HepG2 (cell line): ENCODE results near the gene SAP30. TPM values are rescaled to one million over a fixed set of nuclear protein-coding genes. Genes with fewer than 3 reads are reported as not detected.

Experiments used
- ERF ChIP-seq: IDR thresholded peaks from 2 replicates; pipeline ENCODE4 v1.6.1; 2018; ENCODE audit warnings: missing biosample characterization, missing genetic modification reagents
- FOXM1 ChIP-seq: sonication (generic); formaldehyde crosslinking; IDR thresholded peaks from 2 replicates; pipeline ENCODE4 v1.5.0; 2020; ENCODE audit warnings: missing genetic modification reagents
- GFI1 ChIP-seq: sonication (generic); formaldehyde crosslinking; IDR thresholded peaks from 2 replicates; pipeline ENCODE4 v1.5.0; 2020; ENCODE audit warnings: missing genetic modification reagents, mild to moderate bottlenecking, borderline replicate concordance
- ISL2 ChIP-seq: sonication (generic); formaldehyde crosslinking; IDR thresholded peaks from 2 replicates; pipeline ENCODE4 v1.5.0; 2020; ENCODE audit warnings: missing genetic modification reagents
- MTF1 ChIP-seq: sonication (generic); formaldehyde crosslinking; IDR thresholded peaks from 2 replicates; pipeline ENCODE4 v1.5.0; 2020; ENCODE audit warnings: missing genetic modification reagents
- MTF2 ChIP-seq: sonication (generic); formaldehyde crosslinking; IDR thresholded peaks from 2 replicates; pipeline ENCODE4 v1.5.0; 2020; ENCODE audit warnings: missing genetic modification reagents, borderline replicate concordance
- PCBP1 ChIP-seq: fragments of 200-400 bp; formaldehyde crosslinking; IDR thresholded peaks from 2 replicates; pipeline ENCODE4 v1.6.1; 2017; ENCODE audit warnings: mild to moderate bottlenecking, low read depth, low read length, borderline replicate concordance
- TAF15 ChIP-seq: fragments of 200-400 bp; formaldehyde crosslinking; IDR thresholded peaks from one replicate; pipeline ENCODE4 v1.6.1; 2018; ENCODE audit warnings: mild to moderate bottlenecking, low read depth, low read length; ENCODE audit not compliant: poor library complexity, severe bottlenecking
- ZBTB20 ChIP-seq: sonication (generic); formaldehyde crosslinking; IDR thresholded peaks from 2 replicates; pipeline ENCODE4 v1.8.1; 2023; ENCODE audit warnings: missing genetic modification reagents, low read depth, mild to moderate bottlenecking, borderline replicate concordance
- ZNF17 ChIP-seq: sonication (generic); formaldehyde crosslinking; IDR thresholded peaks from 2 replicates; pipeline ENCODE4 v1.5.0; 2020; ENCODE audit warnings: mild to moderate bottlenecking, missing genetic modification reagents
- ZNF224 ChIP-seq: sonication (generic); formaldehyde crosslinking; IDR thresholded peaks from 2 replicates; pipeline ENCODE4 v1.5.0; 2020; ENCODE audit warnings: mild to moderate bottlenecking, missing genetic modification reagents
- ZNF274 ChIP-seq: sonication (generic); formaldehyde crosslinking; IDR thresholded peaks from 2 replicates; pipeline ENCODE4 v1.5.1; 2020; ENCODE audit warnings: mild to moderate bottlenecking, missing genetic modification reagents
- ZNF343 ChIP-seq: sonication (generic); formaldehyde crosslinking; IDR thresholded peaks from 2 replicates; pipeline ENCODE4 v1.4.0; 2020; ENCODE audit warnings: mild to moderate bottlenecking, missing genetic modification reagents
- ZNF543 ChIP-seq: sonication (generic); formaldehyde crosslinking; IDR thresholded peaks from 2 replicates; pipeline ENCODE4 v1.4.0; 2020; ENCODE audit warnings: mild to moderate bottlenecking, missing genetic modification reagents
- ZNF619 ChIP-seq: sonication (generic); formaldehyde crosslinking; IDR thresholded peaks from 2 replicates; pipeline ENCODE4 v1.4.0; 2020; ENCODE audit warnings: mild to moderate bottlenecking, missing genetic modification reagents
- ZNF720 ChIP-seq: sonication (generic); formaldehyde crosslinking; IDR thresholded peaks from 2 replicates; pipeline ENCODE4 v1.4.0; 2020; ENCODE audit warnings: missing genetic modification reagents
- ZNF761 ChIP-seq: sonication (generic); formaldehyde crosslinking; conservative IDR thresholded peaks from 2 replicates; pipeline ENCODE4 v1.4.0; 2020; ENCODE audit warnings: mild to moderate bottlenecking, missing genetic modification reagents
- ZSCAN25 ChIP-seq: sonication (generic); formaldehyde crosslinking; IDR thresholded peaks from 2 replicates; pipeline ENCODE4 v1.8.0; 2022; ENCODE audit warnings: mild to moderate bottlenecking, missing genetic modification reagents
- polyA plus RNA-seq, 8 experiments: library from polyadenylated mRNA; depleted of rRNA in 3 of 8; stranded (reverse) in 7 of 8; unstranded in 1 of 8; fragments of >200 nt; fragmentation: Illumina TruSeq in 4 of 8; extraction: Trizol in 4 of 8; gene quantifications; 2 replicates each; pipeline versions ENCODE4 v1.2.1 to v1.2.3, GENCODE V29; 2011 to 2016; ENCODE audit warnings: low read depth in 4 of 8, missing spikeins in 1 of 8, mixed read lengths in 1 of 8; ENCODE audit not compliant: insufficient read depth in 1 of 8
- total RNA-seq, 5 experiments: library from RNA; depleted of rRNA; stranded (reverse); fragments of >200 nt; fragmentation: Illumina TruSeq; extraction: Trizol; gene quantifications; 2 replicates each; pipeline ENCODE4 v1.2.3, GENCODE V29; 2016; ENCODE audit warnings: low read depth in 1 of 5
- TF ChIP-seq, protein P1 (sequence below): sonication (generic); formaldehyde crosslinking; IDR thresholded peaks from 2 replicates; pipeline ENCODE4 v1.4.0; 2020; ENCODE audit warnings: missing genetic modification reagents
- TF ChIP-seq, protein P2 (sequence below): sonication (generic); IDR thresholded peaks from 2 replicates; pipeline ENCODE4 v1.6.1; 2016; ENCODE audit warnings: low read depth, borderline replicate concordance
- TF ChIP-seq, protein P3 (sequence below): sonication (generic); formaldehyde crosslinking; IDR thresholded peaks from 2 replicates; pipeline ENCODE4 v1.4.0; 2020; ENCODE audit warnings: low read depth, mild to moderate bottlenecking, missing genetic modification reagents
- TF ChIP-seq, protein P4 (sequence below): sonication (generic); formaldehyde crosslinking; IDR thresholded peaks from 2 replicates; pipeline ENCODE4 v1.4.0; 2020; ENCODE audit warnings: missing genetic modification reagents

The SAP30 gene
- total and polyA plus RNA-seq, 2 of the 13 experiments (the other 11 are each of a cell fraction or from before 2014, with no cell fraction given), result 14.2 to 25.1 TPM

DNA sequence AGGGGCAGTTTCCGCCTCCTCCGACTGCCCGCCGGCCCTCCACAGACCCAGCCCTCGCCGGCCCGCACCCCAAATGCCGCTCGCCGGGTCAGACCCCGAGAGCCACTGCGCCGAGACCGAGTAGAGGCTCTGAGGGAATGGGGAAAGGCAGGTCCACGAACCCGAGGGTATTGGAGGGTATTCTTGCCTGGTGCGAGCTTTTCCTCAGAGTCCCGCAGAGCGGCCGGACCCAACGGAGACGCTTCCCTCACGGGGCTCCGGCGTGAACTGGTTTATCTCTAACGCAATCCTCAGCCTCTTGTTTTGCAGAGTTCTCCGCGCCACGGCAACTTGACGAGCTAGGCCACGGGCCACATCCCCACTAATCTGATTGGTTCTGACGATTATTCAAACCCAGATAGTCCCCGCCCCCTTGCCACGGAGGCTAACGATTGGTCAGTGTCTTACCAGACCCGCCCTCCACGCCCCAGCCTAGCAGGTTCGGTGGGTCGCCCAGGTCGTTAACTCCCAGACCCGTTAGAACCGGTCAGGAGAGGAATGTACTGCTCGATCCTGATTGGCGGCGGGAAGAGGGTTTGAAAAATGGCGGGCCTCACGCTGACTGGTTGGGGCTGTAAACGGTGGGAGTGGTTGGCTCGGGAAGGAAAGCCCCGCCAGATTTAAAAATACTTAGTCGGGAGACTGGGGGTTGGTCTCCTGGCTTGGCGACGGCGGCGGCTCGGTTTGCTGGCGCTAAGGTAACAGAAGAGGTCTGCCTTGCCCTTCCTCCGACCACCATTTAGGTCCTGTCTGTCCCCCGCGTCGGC, 36.5 kb upstream of the SAP30 start, which contains the start of gene HMGB2 (continued):
- TF ChIP-seq MTF2 (CRISPR knock-in tag) (no peak), ZNF274 (CRISPR knock-in tag) (peak; percentile 50; the same call in 1 of the 2 replicates), FOXM1 (peak; percentile 95), ERF (CRISPR knock-in tag) (peak; percentile 67; the same call in 1 of the 2 replicates), ZBTB20 (CRISPR knock-in tag) (no peak), TAF15 (no peak), ZNF619 (CRISPR knock-in tag) (no peak), ZNF17 (CRISPR knock-in tag) (no peak), ZNF543 (CRISPR knock-in tag) (peak; percentile 76; the same call in 1 of the 2 replicates), ZNF224 (CRISPR knock-in tag) (0 out of 2 replicates have a peak, but pooled peaks have one; percentile 75), PCBP1 (no peak), ZSCAN25 (no peak), ZNF761 (no peak), ISL2 (CRISPR knock-in tag) (no peak), MTF1 (CRISPR knock-in tag) (no peak), ZNF720 (no peak), GFI1 (peak; percentile 66; the same call in 1 of the 2 replicates), ZNF343 (CRISPR knock-in tag) (no peak)
- TF ChIP-seq, protein P1, sequence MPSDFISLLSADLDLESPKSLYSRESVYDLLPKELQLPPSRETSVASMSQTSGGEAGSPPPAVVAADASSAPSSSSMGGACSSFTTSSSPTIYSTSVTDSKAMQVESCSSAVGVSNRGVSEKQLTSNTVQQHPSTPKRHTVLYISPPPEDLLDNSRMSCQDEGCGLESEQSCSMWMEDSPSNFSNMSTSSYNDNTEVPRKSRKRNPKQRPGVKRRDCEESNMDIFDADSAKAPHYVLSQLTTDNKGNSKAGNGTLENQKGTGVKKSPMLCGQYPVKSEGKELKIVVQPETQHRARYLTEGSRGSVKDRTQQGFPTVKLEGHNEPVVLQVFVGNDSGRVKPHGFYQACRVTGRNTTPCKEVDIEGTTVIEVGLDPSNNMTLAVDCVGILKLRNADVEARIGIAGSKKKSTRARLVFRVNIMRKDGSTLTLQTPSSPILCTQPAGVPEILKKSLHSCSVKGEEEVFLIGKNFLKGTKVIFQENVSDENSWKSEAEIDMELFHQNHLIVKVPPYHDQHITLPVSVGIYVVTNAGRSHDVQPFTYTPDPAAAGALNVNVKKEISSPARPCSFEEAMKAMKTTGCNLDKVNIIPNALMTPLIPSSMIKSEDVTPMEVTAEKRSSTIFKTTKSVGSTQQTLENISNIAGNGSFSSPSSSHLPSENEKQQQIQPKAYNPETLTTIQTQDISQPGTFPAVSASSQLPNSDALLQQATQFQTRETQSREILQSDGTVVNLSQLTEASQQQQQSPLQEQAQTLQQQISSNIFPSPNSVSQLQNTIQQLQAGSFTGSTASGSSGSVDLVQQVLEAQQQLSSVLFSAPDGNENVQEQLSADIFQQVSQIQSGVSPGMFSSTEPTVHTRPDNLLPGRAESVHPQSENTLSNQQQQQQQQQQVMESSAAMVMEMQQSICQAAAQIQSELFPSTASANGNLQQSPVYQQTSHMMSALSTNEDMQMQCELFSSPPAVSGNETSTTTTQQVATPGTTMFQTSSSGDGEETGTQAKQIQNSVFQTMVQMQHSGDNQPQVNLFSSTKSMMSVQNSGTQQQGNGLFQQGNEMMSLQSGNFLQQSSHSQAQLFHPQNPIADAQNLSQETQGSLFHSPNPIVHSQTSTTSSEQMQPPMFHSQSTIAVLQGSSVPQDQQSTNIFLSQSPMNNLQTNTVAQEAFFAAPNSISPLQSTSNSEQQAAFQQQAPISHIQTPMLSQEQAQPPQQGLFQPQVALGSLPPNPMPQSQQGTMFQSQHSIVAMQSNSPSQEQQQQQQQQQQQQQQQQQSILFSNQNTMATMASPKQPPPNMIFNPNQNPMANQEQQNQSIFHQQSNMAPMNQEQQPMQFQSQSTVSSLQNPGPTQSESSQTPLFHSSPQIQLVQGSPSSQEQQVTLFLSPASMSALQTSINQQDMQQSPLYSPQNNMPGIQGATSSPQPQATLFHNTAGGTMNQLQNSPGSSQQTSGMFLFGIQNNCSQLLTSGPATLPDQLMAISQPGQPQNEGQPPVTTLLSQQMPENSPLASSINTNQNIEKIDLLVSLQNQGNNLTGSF (CRISPR knock-in tag), result no peak
- TF ChIP-seq, protein P2, sequence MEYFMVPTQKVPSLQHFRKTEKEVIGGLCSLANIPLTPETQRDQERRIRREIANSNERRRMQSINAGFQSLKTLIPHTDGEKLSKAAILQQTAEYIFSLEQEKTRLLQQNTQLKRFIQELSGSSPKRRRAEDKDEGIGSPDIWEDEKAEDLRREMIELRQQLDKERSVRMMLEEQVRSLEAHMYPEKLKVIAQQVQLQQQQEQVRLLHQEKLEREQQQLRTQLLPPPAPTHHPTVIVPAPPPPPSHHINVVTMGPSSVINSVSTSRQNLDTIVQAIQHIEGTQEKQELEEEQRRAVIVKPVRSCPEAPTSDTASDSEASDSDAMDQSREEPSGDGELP, result peak; percentile 34; the same call in 1 of the 2 replicates
- TF ChIP-seq, protein P3, sequence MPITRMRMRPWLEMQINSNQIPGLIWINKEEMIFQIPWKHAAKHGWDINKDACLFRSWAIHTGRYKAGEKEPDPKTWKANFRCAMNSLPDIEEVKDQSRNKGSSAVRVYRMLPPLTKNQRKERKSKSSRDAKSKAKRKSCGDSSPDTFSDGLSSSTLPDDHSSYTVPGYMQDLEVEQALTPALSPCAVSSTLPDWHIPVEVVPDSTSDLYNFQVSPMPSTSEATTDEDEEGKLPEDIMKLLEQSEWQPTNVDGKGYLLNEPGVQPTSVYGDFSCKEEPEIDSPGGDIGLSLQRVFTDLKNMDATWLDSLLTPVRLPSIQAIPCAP (CRISPR knock-in tag), result no peak
- TF ChIP-seq, protein P4, sequence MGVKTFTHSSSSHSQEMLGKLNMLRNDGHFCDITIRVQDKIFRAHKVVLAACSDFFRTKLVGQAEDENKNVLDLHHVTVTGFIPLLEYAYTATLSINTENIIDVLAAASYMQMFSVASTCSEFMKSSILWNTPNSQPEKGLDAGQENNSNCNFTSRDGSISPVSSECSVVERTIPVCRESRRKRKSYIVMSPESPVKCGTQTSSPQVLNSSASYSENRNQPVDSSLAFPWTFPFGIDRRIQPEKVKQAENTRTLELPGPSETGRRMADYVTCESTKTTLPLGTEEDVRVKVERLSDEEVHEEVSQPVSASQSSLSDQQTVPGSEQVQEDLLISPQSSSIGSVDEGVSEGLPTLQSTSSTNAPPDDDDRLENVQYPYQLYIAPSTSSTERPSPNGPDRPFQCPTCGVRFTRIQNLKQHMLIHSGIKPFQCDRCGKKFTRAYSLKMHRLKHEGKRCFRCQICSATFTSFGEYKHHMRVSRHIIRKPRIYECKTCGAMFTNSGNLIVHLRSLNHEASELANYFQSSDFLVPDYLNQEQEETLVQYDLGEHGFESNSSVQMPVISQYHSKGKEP, result peak; percentile 37; the same call in 1 of the 2 replicates
